Neural progenitor cell (in vitro differentiated cells): Measurements from ENCODE around the gene PHF2. TPM values are rescaled to one million over a fixed set of nuclear protein-coding genes. Genes with fewer than 3 reads are reported as not detected.

Experiments
- DNase-seq: peaks from one replicate; pipeline ENCODE4 v3.0.0-alpha.2; 2016; ENCODE audit warnings: low spot score
- H2AFZ ChIP-seq: fragments of 200-600 bp; sonication (generic); replicated peaks from 2 replicates; pipeline ENCODE4 v1.6.1; 2016; ENCODE audit warnings: antibody characterized with exemption
- H3F3A ChIP-seq: fragments of 200-600 bp; sonication (generic); 2 replicates; pipeline ENCODE4 v1.6.1; 2016; ENCODE audit warnings: antibody characterized with exemption, low read depth
- H3K27ac ChIP-seq: fragments of 200-600 bp; sonication (generic); 2 replicates; pipeline ENCODE4 v1.5.1; 2016; ENCODE audit warnings: mild to moderate bottlenecking
- H3K27me3 ChIP-seq: fragments of 200-600 bp; sonication (generic); 2 replicates; pipeline ENCODE4 v1.6.1; 2016; ENCODE audit warnings: mild to moderate bottlenecking, moderate library complexity
- H3K36me3 ChIP-seq: fragments of 200-600 bp; sonication (generic); 2 replicates; pipeline ENCODE4 v1.5.1; 2016
- H3K4me1 ChIP-seq: fragments of 200-600 bp; sonication (generic); 2 replicates; pipeline ENCODE4 v1.6.1; 2016; ENCODE audit warnings: mixed run types
- H3K4me2 ChIP-seq: fragments of 200-600 bp; sonication (generic); 2 replicates; pipeline ENCODE4 v1.6.1; 2016
- H3K4me3 ChIP-seq: fragments of 200-600 bp; sonication (generic); 2 replicates; pipeline ENCODE4 v1.5.1; 2016
- H3K79me2 ChIP-seq: fragments of 200-600 bp; sonication (generic); 2 replicates; pipeline ENCODE4 v1.6.1; 2016; ENCODE audit warnings: low read depth
- H3K9ac ChIP-seq: fragments of 200-600 bp; sonication (generic); 2 replicates; pipeline ENCODE4 v1.6.1; 2016
- H3K9me3 ChIP-seq: fragments of 200-600 bp; sonication (generic); 2 replicates; pipeline ENCODE4 v1.5.1; 2016; ENCODE audit warnings: low read depth
- H4K20me1 ChIP-seq: fragments of 200-600 bp; sonication (generic); 2 replicates; pipeline ENCODE4 v1.6.1; 2016; ENCODE audit warnings: low read depth
- H3K27ac Mint-ChIP-seq: 3 replicates; pipeline ENCODE4 v1.8.0; 2021; ENCODE audit warnings: mixed read lengths
- H3K27me3 Mint-ChIP-seq: 2 replicates; pipeline ENCODE4 v1.8.0; 2022; ENCODE audit warnings: low read depth, mild to moderate bottlenecking, inconsistent platforms, moderate library complexity, mixed read lengths; ENCODE audit not compliant: insufficient read depth
- H3K36me3 Mint-ChIP-seq: 3 replicates; pipeline ENCODE4 v1.8.0; 2021; ENCODE audit warnings: mixed read lengths
- H3K4me1 Mint-ChIP-seq: 3 replicates; pipeline ENCODE4 v1.8.0; 2021; ENCODE audit warnings: mixed read lengths
- H3K4me3 Mint-ChIP-seq: 3 replicates; pipeline ENCODE4 v1.8.0; 2021; ENCODE audit warnings: mild to moderate bottlenecking, moderate library complexity, mixed read lengths
- H3K9me3 Mint-ChIP-seq: 3 replicates; pipeline ENCODE4 v1.8.0; 2020; ENCODE audit warnings: mixed read lengths
- CTCF ChIP-seq: fragments of 200-600 bp; sonication (generic); IDR thresholded peaks from 2 replicates; pipeline ENCODE4 v1.5.1; 2017; ENCODE audit warnings: antibody characterized with exemption, mild to moderate bottlenecking
- EZH2 ChIP-seq: fragments of 200-600 bp; sonication (generic); IDR thresholded peaks from 2 replicates; pipeline ENCODE4 v1.6.1; 2017; ENCODE audit warnings: antibody characterized with exemption, mild to moderate bottlenecking, moderate library complexity
- EZH2phosphoT487 ChIP-seq: fragments of 200-600 bp; sonication (generic); IDR thresholded peaks from 2 replicates; pipeline ENCODE4 v1.6.1; 2017; ENCODE audit warnings: antibody characterized with exemption
- total RNA-seq: library from RNA; depleted of rRNA; stranded (reverse); fragments of >200 nt; gene quantifications from 2 replicates; pipeline ENCODE4 v1.2.3, GENCODE V29; 2015; ENCODE audit warnings: low replicate concordance

Gene PHF2
- total RNA-seq, 1 donor from 2014 or later: 17.6 TPM

- no peak overlapping the region for H3K4me3 Mint-ChIP-seq
- Histone ChIP-seq H3K36me3 (no peaks in the 10 kb centered on the region), H3K4me2 (no peak overlapping the region), H2AFZ (no peak overlapping the region), H3K4me3 (no peak overlapping the region), H3K27me3 (no peaks in the 10 kb centered on the region), H3K9me3 (no peaks in the 10 kb centered on the region), H3K27ac (no peak overlapping the region), H3F3A (no peaks in the 10 kb centered on the region), H4K20me1 (no peaks in the 10 kb centered on the region), H3K9ac (no peak overlapping the region), H3K79me2 (no peaks in the 10 kb centered on the region), H3K4me1 (no peaks in the 10 kb centered on the region)
- H3K36me3 Mint-ChIP-seq: peaks cover 20% of the 10 kb centered on the region
- H3K27ac Mint-ChIP-seq: no peak overlapping the region
- peaks cover 3% of the 10 kb centered on the region for H3K27me3 Mint-ChIP-seq
- TF ChIP-seq EZH2phosphoT487 (no peak), CTCF (no peak), EZH2 (no peak)
- no peak for DNase-seq
- H3K9me3 Mint-ChIP-seq: no peaks in the 10 kb centered on the region
- no peaks in the 10 kb centered on the region for H3K4me1 Mint-ChIP-seq
Measured at GRCh38 chr9:93648836-93649235, 72.5 kb downstream of the PHF2 start.

DNA sequence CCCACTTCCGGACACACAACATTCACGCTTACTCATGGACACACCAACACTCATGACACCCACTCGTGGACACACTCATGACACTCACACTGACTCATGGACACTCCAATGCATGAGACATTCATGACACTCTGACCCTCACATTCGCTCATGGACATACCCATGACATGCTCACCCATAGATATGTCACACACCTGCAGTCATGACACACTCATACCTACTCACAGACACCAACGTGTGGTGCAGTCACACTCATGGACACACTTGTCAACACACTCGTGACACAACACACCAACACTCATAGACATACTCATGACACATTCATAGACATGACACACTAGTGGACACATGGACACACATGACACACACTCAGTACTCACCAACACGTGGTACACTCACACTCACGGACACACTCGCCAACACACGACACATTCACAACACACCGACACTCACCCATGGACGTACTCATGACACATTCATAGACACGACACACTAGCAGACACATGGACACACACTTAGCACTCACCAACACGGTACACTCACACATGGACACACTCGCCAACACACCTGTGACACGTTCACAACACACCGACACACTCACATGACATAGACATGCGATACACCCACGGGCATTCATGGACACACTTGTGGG, 73.4 kb downstream of the PHF2 start:
- Histone ChIP-seq H3K27ac (no peak overlapping the region), H3K4me1 (no peaks in the 10 kb centered on the region), H3K79me2 (no peaks in the 10 kb centered on the region), H3K4me3 (no peak overlapping the region), H3F3A (no peaks in the 10 kb centered on the region), H3K36me3 (no peaks in the 10 kb centered on the region), H4K20me1 (no peaks in the 10 kb centered on the region), H3K9ac (no peak overlapping the region), H3K4me2 (no peak overlapping the region), H3K27me3 (no peaks in the 10 kb centered on the region), H2AFZ (no peak overlapping the region), H3K9me3 (no peaks in the 10 kb centered on the region)
- no peak overlapping the region for H3K4me3 Mint-ChIP-seq
- no peak overlapping the region for H3K27ac Mint-ChIP-seq
- H3K4me1 Mint-ChIP-seq: no peaks in the 10 kb centered on the region
- no peak for DNase-seq
- TF ChIP-seq CTCF (no peak), EZH2 (no peak), EZH2phosphoT487 (no peak)
- peaks cover 3% of the 10 kb centered on the region for H3K27me3 Mint-ChIP-seq
- no peaks in the 10 kb centered on the region for H3K9me3 Mint-ChIP-seq
- H3K36me3 Mint-ChIP-seq: peaks cover 18% of the 10 kb centered on the region

GRCh38 chr9:93650448-93650847, 74.1 kb downstream of the PHF2 start:
- H3K27me3 ChIP-seq: no peaks in the 10 kb centered on the region
- H4K20me1 ChIP-seq: no peaks in the 10 kb centered on the region
- H3K9me3 Mint-ChIP-seq: no peaks in the 10 kb centered on the region
- H3K27me3 Mint-ChIP-seq: peaks cover 3% of the 10 kb centered on the region
- H3K36me3 ChIP-seq: no peaks in the 10 kb centered on the region
- H2AFZ ChIP-seq: no peak overlapping the region
- no peak overlapping the region for H3K9ac ChIP-seq
- no peak overlapping the region for H3K4me3 Mint-ChIP-seq
- DNase-seq: no peak
- H3K4me1 Mint-ChIP-seq: no peaks in the 10 kb centered on the region
- H3K9me3 ChIP-seq: no peaks in the 10 kb centered on the region
- no peak overlapping the region for H3K4me3 ChIP-seq
- H3K27ac Mint-ChIP-seq: no peak overlapping the region
- peaks cover 18% of the 10 kb centered on the region for H3K36me3 Mint-ChIP-seq
- no peaks in the 10 kb centered on the region for H3K79me2 ChIP-seq
- H3F3A ChIP-seq: no peaks in the 10 kb centered on the region
- no peak overlapping the region for H3K27ac ChIP-seq
- H3K4me1 ChIP-seq: no peaks in the 10 kb centered on the region
- TF ChIP-seq EZH2: no peak
- no peak for TF ChIP-seq CTCF
- no peak overlapping the region for H3K4me2 ChIP-seq
